OCI-LY1 (cell line): Measurements from ENCODE around the gene USP6NL.

Experiments
- EZH2 ChIP-seq: fragments of 200-600 bp; sonication (generic), shearing (Covaris generic); IDR thresholded peaks from 2 replicates; pipeline ENCODE4 v1.8.0; 2017; ENCODE audit warnings: borderline replicate concordance, mixed run types, mild to moderate bottlenecking, antibody characterized with exemption, low read length, moderate library complexity, mixed read lengths
- TF ChIP-seq, protein P1 (sequence below): fragments of 200-600 bp; sonication (generic), shearing (Covaris generic); IDR thresholded peaks from 2 replicates; pipeline ENCODE4 v1.5.1; 2017; ENCODE audit warnings: mild to moderate bottlenecking, antibody characterized with exemption, low read length, moderate library complexity, mixed read lengths

DNA sequence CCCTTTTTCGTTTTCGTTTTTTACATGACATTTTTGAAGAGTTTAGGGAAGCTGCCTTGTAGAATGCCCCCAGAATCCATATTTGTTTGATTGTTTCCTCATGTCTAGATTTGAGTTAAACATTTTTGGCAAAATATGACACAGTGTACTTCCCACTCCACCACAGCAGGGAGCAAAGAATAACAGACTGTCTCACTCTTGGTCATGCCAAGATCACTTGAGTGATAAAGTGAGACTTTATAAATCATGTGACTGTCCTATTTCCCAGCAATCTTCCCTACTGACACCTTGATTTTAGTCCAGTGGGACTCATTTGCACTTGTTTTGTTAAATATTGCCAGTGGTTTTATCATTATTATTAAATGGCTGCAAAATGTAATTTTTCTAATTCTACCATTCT is 44.4 kb upstream of the USP6NL start:
- TF ChIP-seq, protein P1, sequence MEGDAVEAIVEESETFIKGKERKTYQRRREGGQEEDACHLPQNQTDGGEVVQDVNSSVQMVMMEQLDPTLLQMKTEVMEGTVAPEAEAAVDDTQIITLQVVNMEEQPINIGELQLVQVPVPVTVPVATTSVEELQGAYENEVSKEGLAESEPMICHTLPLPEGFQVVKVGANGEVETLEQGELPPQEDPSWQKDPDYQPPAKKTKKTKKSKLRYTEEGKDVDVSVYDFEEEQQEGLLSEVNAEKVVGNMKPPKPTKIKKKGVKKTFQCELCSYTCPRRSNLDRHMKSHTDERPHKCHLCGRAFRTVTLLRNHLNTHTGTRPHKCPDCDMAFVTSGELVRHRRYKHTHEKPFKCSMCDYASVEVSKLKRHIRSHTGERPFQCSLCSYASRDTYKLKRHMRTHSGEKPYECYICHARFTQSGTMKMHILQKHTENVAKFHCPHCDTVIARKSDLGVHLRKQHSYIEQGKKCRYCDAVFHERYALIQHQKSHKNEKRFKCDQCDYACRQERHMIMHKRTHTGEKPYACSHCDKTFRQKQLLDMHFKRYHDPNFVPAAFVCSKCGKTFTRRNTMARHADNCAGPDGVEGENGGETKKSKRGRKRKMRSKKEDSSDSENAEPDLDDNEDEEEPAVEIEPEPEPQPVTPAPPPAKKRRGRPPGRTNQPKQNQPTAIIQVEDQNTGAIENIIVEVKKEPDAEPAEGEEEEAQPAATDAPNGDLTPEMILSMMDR = no peak
- no peak for TF ChIP-seq EZH2
